NCI-H526 treated with DMSO at 0.1 percent for 48 hours (cell line): Measurements from ENCODE around the gene HOXA7.

Experiments
- DNase-seq: peaks from one replicate; lab custom pipeline; 2025; lab: John Stamatoyannopoulos, UW

Gene HOXA7

DNA sequence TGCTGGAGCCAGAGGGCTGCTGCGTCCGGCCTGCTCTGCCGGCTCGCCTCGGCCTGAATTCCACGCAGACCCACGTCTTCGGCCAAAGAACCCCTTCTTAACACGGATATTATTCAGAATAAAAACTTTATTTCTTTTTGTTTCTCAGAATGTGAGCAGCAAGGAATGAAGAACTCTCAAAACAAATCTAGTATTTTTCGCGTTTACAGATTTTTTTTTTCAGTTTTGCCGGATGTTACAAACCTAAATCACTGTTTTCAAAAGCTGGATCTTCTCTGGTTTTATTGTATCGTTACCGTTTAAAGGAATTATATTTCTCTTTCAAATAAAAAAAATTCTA lies 49.6 kb downstream of the HOXA7 start:
- DNase-seq = no peak

GRCh38 chr7:27106181-27106900 lies 50.1 kb downstream of the HOXA7 start:
- no peak for DNase-seq

DNA sequence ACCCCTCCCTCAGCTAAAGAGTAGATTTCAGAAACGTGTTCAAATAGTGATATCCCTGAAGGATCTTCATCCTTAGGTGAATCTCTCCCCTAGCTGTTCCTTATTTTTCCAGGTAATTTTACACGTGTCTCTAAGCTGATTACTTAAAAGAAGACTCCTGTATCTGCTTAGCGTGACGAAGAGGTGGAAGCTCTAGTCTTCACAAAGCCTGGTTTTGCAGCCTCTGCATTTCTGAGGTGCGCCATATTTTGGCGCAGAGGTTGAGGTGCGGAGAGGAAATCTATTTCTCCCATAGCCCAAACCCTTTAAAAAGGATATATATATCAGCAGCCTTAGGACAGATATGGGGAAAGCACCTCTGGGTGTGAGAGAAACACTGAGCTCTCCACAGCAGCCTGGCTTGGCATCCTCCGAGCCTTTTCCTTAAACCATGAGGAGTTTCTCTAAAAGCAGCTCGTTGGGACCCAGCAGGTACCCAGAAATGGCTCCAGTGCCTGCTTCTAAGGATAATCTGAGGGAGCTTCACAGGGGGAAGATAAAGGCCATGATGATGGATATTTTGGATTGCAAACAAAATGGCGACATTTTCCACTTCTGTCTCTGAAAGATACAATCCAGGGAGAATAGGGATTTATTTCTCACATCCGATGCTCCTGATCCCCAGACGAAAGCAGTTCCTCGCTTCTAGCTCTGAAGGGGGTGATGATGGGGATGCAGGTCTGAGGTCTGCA lies 51.0 kb downstream of the HOXA7 start:
- no peak for DNase-seq

DNA sequence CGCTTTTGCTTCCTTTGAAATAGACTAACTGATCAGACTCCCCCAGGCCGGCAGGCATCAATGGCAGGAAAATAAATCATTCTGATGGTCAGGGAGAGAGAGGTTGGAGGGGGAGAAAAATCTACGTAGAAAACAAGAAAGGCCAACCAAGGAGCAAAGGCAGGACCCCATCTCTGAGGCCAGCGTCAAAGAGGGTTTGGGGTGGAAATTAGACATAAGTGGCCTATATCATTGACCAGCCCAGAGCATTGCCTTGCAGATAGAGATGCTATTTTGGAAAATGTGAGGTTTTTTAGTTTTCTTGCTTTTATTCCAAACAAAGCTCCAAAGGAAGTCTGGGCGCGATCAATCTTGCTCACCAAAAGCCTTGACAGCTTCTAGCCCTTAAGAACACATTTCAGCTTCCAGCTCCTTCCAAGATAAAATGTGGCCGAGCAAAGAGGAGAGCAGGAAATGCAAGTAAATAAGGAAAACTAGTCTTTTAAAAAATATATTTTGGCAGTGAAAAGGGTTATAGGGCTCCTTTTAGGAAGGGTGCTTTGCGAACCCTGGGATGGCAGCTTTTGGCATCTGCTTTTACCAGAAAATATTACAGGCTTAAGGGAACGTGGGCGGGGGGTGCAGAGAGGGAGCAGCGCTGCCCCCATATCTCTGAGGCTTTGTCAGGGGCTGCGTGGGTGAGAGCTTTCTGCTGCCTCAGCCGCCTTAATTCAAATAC lies 52.0 kb downstream of the HOXA7 start:
- DNase-seq = no peak
